GM19452 (cell line): ENCODE data around the gene ULK3.

Source experiments
- ATAC-seq: cut with Tn5 transposase; IDR thresholded peaks from one replicate; pipeline ENCODE4 v1.9.1; 2021; ENCODE audit not compliant: unreplicated experiment

The ULK3 gene

DNA sequence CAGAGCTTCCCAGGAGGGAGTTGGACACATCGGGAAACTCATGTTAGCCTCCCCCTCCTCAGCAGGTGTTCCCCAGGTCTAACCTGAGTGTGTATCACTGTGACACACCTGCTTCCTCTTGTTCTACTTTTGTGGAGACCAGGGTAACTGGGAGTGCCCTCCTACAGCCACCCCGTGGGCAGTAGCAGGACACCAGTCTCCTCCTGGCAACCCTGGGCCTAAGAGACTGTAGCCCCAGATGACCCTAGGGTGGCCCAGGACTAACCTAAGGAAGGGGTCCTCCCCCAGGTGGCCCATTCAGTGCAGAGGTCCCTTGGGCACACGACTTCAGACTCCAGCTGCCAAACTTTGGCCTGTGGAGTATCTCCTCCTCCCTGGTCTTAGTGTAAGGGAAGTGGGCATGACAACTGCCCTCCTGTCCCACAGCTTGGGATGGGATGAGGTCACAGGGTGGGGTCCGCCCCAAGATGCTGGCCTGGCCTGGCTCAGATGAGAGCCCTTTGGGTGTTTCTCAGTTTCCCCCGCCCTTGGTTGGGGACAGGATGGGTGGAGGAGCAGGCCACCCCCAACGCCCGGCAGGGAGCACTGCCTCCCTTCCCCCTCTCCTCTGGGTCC, 56.3 kb downstream of the ULK3 start:
- ATAC-seq: no peak
